ENCODE data around the gene NRIP3.
"Not testable (repeated sequence)": the region's sequence is repeated elsewhere in the genome, so short reads cannot be mapped to it uniquely, and the experiment has no call there.

NRIP3 gene

GRCh38 chr11:8983552-8983951 lies 20.2 kb downstream of the NRIP3 start:
- TF ChIP-seq CTCF (IDR thresholded peaks at IDR 0.05; ENCODE audit: low read depth, low read length) = no peak
- DNase-seq (ENCODE audit: low read depth in 2 of 2) = no peak
- no peak overlapping the region for H3K4me3 ChIP-seq (replicated peaks in 1 of 2; ENCODE audit: low read depth in 2 of 2, low read length in 2 of 2)

- no peak overlapping the region for H3K4me3 ChIP-seq (replicated peaks in 1 of 2; ENCODE audit: low read depth in 2 of 2, low read length in 2 of 2)
- DNase-seq (ENCODE audit: low read depth in 2 of 2) = no peak
- no peak for TF ChIP-seq CTCF (IDR thresholded peaks at IDR 0.05; ENCODE audit: low read depth, low read length)
Measured at GRCh38 chr11:8980485-8980884, 23.3 kb downstream of the NRIP3 start.

- DNase-seq (ENCODE audit: low read depth in 2 of 2); H3K4me3 ChIP-seq (replicated peaks in 1 of 2; ENCODE audit: low read depth in 2 of 2, low read length in 2 of 2): not testable (repeated sequence)
Measured at GRCh38 chr11:8979365-8979764, 24.4 kb downstream of the NRIP3 start.

GRCh38 chr11:8973121-8973520 lies 30.7 kb downstream of the NRIP3 start:
- TF ChIP-seq CTCF (IDR thresholded peaks at IDR 0.05; ENCODE audit: low read depth, low read length) = no peak
- no peak for DNase-seq (ENCODE audit: low read depth in 2 of 2)
- no peak overlapping the region for H3K4me3 ChIP-seq (replicated peaks in 1 of 2; ENCODE audit: low read depth in 2 of 2, low read length in 2 of 2)

GRCh38 chr11:8971924-8972316 lies 31.9 kb downstream of the NRIP3 start:
- no peak for TF ChIP-seq CTCF (IDR thresholded peaks at IDR 0.05; ENCODE audit: low read depth, low read length)
- DNase-seq (ENCODE audit: low read depth in 2 of 2) = no peak
- H3K4me3 ChIP-seq (replicated peaks in 1 of 2; ENCODE audit: low read depth in 2 of 2, low read length in 2 of 2) = no peak overlapping the region

GRCh38 chr11:8971196-8971923 lies 32.4 kb downstream of the NRIP3 start:
- DNase-seq (ENCODE audit: low read depth in 2 of 2) = no peak
- no peak for TF ChIP-seq CTCF (IDR thresholded peaks at IDR 0.05; ENCODE audit: low read depth, low read length)
- no peak overlapping the region for H3K4me3 ChIP-seq (replicated peaks in 1 of 2; ENCODE audit: low read depth in 2 of 2, low read length in 2 of 2)

GRCh38 chr11:8967184-8967583 lies 36.6 kb downstream of the NRIP3 start:
- H3K4me3 ChIP-seq (replicated peaks in 1 of 2; ENCODE audit: low read depth in 2 of 2, low read length in 2 of 2) = no peak overlapping the region
- DNase-seq (ENCODE audit: low read depth in 2 of 2) = no peak

More at GRCh38 chr11:8967184-8967583, 36.6 kb downstream of the NRIP3 start:
- no peak for TF ChIP-seq CTCF (IDR thresholded peaks at IDR 0.05; ENCODE audit: low read depth, low read length)
